K562 (cell line): Measurements from ENCODE around the gene MPST.

Experiments
- CBX8 ChIP-seq: fragments of 200-600 bp; sonication (generic); IDR thresholded peaks from 2 replicates; pipeline ENCODE4 v1.6.1; 2012; ENCODE audit warnings: borderline replicate concordance, mixed run types, low read depth, mild to moderate bottlenecking, moderate library complexity, mixed read lengths, low read length, control low read depth, inconsistent platforms; ENCODE audit not compliant: poor library complexity, severe bottlenecking; ENCODE audit errors: extremely low read depth
- NR2C1 ChIP-seq, 2 experiments: fragments of 450-650 bp; IDR thresholded peaks; 2 replicates each; pipeline ENCODE4 v1.6.1; 2017; ENCODE audit warnings: mild to moderate bottlenecking in 2 of 2, antibody characterized with exemption in 1 of 2, inconsistent platforms in 1 of 2, missing compliant biosample characterization in 1 of 2, missing genetic modification characterization in 1 of 2
- ZKSCAN3 ChIP-seq: fragments of 250-450 bp; sonication (Bioruptor Pico); IDR thresholded peaks from 2 replicates; pipeline ENCODE4 v1.4.0; 2020
- ZNF232 ChIP-seq: sonication (generic); formaldehyde crosslinking; IDR thresholded peaks from 2 replicates; pipeline ENCODE4 v1.8.0; 2022; ENCODE audit warnings: mild to moderate bottlenecking, missing genetic modification reagents
- TF ChIP-seq, protein P1 (sequence below): IDR thresholded peaks from 3 replicates; pipeline ENCODE4 v1.6.1; 2011; ENCODE audit warnings: borderline replicate concordance, mild to moderate bottlenecking, moderate library complexity; ENCODE audit not compliant: insufficient read length; ENCODE audit errors: extremely low read depth
- TF ChIP-seq, protein P2 (sequence below): sonication (generic); formaldehyde crosslinking; IDR thresholded peaks from 2 replicates; pipeline ENCODE4 v1.5.0; 2020; ENCODE audit warnings: missing genetic modification reagents

DNA sequence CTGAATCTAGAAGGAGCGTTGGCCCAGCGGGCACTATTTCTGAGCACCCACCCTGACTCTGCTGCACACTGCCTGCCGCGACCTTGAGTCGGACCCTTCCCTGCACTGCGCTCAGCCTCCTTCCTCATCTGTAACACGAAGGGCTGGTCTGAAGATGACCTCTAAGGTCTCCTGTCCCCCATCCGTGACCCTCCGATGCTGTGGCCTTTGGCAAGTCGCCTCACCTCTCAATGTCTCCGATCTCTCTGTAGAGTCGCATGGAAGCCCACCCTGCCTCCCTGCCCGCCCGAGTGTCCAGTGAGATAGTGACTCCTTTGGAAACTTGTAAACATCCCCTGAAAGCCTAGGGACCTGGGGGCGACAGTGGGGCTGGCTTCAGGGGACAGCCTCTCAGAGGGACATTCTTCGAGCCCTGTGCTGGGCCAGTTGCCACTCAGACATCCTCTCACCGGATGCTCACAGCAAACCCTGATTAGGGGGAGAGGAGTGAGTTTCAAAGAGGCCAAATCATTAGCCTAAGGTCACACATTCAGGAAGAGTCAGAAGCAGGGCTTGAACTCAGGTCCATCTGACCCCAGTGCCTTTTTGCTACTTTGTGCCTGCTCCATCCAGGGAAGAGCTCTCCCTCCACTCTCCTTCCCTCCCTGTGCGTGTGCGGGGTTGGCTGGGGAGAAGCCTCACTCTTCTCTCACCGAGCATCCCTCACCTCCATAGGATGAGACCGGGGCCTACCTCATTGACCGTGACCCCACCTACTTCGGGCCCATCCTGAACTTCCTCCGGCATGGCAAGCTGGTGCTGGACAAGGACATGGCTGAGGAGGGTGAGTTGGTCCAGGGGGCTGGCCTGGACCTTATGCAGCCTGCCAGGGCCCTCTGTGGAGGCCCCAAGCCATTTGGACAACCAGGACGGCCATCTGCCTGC, 33.1 kb downstream of the MPST start:
- TF ChIP-seq ZKSCAN3 (CRISPR knock-in tag) = no peak
- TF ChIP-seq CBX8 = no peak
- TF ChIP-seq ZNF232 (CRISPR knock-in tag) = no peak
- TF ChIP-seq, protein P1, sequence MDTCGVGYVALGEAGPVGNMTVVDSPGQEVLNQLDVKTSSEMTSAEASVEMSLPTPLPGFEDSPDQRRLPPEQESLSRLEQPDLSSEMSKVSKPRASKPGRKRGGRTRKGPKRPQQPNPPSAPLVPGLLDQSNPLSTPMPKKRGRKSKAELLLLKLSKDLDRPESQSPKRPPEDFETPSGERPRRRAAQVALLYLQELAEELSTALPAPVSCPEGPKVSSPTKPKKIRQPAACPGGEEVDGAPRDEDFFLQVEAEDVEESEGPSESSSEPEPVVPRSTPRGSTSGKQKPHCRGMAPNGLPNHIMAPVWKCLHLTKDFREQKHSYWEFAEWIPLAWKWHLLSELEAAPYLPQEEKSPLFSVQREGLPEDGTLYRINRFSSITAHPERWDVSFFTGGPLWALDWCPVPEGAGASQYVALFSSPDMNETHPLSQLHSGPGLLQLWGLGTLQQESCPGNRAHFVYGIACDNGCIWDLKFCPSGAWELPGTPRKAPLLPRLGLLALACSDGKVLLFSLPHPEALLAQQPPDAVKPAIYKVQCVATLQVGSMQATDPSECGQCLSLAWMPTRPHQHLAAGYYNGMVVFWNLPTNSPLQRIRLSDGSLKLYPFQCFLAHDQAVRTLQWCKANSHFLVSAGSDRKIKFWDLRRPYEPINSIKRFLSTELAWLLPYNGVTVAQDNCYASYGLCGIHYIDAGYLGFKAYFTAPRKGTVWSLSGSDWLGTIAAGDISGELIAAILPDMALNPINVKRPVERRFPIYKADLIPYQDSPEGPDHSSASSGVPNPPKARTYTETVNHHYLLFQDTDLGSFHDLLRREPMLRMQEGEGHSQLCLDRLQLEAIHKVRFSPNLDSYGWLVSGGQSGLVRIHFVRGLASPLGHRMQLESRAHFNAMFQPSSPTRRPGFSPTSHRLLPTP = no peak
- TF ChIP-seq NR2C1 (IDR thresholded peaks at IDR 0.05) = no peak
- TF ChIP-seq NR2C1 (tag; IDR thresholded peaks at IDR 0.05) = no peak
- TF ChIP-seq, protein P2, sequence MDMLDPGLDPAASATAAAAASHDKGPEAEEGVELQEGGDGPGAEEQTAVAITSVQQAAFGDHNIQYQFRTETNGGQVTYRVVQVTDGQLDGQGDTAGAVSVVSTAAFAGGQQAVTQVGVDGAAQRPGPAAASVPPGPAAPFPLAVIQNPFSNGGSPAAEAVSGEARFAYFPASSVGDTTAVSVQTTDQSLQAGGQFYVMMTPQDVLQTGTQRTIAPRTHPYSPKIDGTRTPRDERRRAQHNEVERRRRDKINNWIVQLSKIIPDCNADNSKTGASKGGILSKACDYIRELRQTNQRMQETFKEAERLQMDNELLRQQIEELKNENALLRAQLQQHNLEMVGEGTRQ (CRISPR knock-in tag) = no peak
